ENCODE measurements around the gene CHCHD4. TPM values are rescaled to one million over a fixed set of nuclear protein-coding genes. Genes with fewer than 3 reads are reported as not detected.

Gene CHCHD4
- total and polyA plus RNA-seq, 2 of the 13 experiments (the other 11 are each of a cell fraction or from before 2014, with no cell fraction given): 15.8 to 24.1 TPM

DNA sequence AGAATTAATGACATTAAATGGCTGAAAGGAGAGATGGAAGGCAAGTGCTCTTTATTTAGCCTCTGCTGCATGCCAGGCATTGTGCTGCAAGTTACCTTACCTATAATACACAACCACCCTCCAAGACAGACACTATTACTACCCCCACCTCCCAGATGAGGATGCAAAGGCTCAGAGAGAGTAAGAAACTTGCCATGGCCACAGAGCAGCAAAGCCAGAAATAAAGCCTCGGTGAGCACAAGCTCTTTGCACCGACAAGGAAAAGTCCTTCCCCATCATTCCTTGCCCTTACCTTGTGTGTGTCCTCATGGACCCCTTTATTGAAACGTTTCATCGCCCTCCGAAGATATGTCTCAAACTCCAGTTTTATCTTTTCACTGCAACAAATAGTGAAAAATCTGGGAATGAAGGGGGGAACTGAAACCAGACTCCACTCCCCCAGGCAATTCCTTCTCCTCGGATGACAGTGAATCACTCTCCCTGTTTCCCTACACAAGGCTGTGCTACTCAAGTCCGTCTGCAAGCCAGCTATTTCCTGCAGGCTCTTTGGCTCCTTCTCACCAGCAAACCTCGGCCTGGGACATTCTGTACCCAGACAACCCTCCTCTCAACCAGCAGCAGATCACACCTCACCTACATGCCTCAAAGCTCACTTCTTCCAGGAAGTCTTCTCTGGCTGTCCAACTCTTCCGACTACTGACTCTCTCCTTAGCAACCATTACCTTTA lies 42.4 kb upstream of the CHCHD4 start:
- Histone ChIP-seq H3K27me3 (ENCODE audit: control insufficient read depth in 1 of 2, insufficient read depth in 2 of 2, low read length in 2 of 2) (no peaks in the 10 kb centered on the region), H3K79me2 (ENCODE audit: insufficient read depth, low read length) (no peaks in the 10 kb centered on the region), H3K36me3 (replicated peaks in 1 of 2; ENCODE audit: control insufficient read depth in 1 of 2, insufficient read depth in 2 of 2, low read length in 2 of 2) (peaks cover 18 to 98% of the 10 kb centered on the region in 2 experiments), H3K27ac (ENCODE audit: extremely low read length, insufficient read depth, low read length) (no peak overlapping the region), H3K4me1 (ENCODE audit: insufficient read depth, low read length) (no peaks in the 10 kb centered on the region), H2AFZ (ENCODE audit: low read length) (no peak overlapping the region), H3K9ac (ENCODE audit: insufficient read depth, low read depth, low read length) (no peak overlapping the region), H3K9me3 (ENCODE audit: low read length) (peaks cover 2% of the 10 kb centered on the region; the same call in 1 of the 2 replicates), H4K20me1 (ENCODE audit: insufficient read depth, low read length) (no peaks in the 10 kb centered on the region), H3K4me2 (ENCODE audit: low read depth, low read length) (no peak overlapping the region), H3K4me3 (replicated peaks in 1 of 3; ENCODE audit: insufficient read depth in 1 of 3, low read depth in 2 of 3, low read length in 3 of 3) (no peak overlapping the region)
- TF ChIP-seq TEAD2 (CRISPR knock-in tag; IDR thresholded peaks at IDR 0.05) (no peak), ZNF737 (CRISPR knock-in tag; IDR thresholded peaks at IDR 0.05; ENCODE audit: borderline replicate concordance) (no peak), TMF1 (CRISPR knock-in tag; IDR thresholded peaks at IDR 0.05; ENCODE audit: low read depth) (no peak), REPIN1 (CRISPR knock-in tag; IDR thresholded peaks at IDR 0.05; ENCODE audit: borderline replicate concordance, low read depth) (no peak), ZNF33B (CRISPR knock-in tag; IDR thresholded peaks at IDR 0.05) (no peak), FOXA1 (IDR thresholded peaks at IDR 0.05) (no peak), FOXA1 (CRISPR knock-in tag; IDR thresholded peaks at IDR 0.05) (no peak), ZNF549 (CRISPR knock-in tag; IDR thresholded peaks at IDR 0.05) (no peak)
- TF ChIP-seq, protein P1, sequence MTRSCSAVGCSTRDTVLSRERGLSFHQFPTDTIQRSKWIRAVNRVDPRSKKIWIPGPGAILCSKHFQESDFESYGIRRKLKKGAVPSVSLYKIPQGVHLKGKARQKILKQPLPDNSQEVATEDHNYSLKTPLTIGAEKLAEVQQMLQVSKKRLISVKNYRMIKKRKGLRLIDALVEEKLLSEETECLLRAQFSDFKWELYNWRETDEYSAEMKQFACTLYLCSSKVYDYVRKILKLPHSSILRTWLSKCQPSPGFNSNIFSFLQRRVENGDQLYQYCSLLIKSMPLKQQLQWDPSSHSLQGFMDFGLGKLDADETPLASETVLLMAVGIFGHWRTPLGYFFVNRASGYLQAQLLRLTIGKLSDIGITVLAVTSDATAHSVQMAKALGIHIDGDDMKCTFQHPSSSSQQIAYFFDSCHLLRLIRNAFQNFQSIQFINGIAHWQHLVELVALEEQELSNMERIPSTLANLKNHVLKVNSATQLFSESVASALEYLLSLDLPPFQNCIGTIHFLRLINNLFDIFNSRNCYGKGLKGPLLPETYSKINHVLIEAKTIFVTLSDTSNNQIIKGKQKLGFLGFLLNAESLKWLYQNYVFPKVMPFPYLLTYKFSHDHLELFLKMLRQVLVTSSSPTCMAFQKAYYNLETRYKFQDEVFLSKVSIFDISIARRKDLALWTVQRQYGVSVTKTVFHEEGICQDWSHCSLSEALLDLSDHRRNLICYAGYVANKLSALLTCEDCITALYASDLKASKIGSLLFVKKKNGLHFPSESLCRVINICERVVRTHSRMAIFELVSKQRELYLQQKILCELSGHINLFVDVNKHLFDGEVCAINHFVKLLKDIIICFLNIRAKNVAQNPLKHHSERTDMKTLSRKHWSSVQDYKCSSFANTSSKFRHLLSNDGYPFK (CRISPR knock-in tag; IDR thresholded peaks at IDR 0.05; ENCODE audit: borderline replicate concordance): no peak
- TF ChIP-seq, protein P2, sequence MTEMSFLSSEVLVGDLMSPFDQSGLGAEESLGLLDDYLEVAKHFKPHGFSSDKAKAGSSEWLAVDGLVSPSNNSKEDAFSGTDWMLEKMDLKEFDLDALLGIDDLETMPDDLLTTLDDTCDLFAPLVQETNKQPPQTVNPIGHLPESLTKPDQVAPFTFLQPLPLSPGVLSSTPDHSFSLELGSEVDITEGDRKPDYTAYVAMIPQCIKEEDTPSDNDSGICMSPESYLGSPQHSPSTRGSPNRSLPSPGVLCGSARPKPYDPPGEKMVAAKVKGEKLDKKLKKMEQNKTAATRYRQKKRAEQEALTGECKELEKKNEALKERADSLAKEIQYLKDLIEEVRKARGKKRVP (CRISPR knock-in tag; IDR thresholded peaks at IDR 0.05): no peak
- TF ChIP-seq, protein P3, sequence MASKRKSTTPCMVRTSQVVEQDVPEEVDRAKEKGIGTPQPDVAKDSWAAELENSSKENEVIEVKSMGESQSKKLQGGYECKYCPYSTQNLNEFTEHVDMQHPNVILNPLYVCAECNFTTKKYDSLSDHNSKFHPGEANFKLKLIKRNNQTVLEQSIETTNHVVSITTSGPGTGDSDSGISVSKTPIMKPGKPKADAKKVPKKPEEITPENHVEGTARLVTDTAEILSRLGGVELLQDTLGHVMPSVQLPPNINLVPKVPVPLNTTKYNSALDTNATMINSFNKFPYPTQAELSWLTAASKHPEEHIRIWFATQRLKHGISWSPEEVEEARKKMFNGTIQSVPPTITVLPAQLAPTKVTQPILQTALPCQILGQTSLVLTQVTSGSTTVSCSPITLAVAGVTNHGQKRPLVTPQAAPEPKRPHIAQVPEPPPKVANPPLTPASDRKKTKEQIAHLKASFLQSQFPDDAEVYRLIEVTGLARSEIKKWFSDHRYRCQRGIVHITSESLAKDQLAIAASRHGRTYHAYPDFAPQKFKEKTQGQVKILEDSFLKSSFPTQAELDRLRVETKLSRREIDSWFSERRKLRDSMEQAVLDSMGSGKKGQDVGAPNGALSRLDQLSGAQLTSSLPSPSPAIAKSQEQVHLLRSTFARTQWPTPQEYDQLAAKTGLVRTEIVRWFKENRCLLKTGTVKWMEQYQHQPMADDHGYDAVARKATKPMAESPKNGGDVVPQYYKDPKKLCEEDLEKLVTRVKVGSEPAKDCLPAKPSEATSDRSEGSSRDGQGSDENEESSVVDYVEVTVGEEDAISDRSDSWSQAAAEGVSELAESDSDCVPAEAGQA (IDR thresholded peaks at IDR 0.05; ENCODE audit: low read depth): no peak
- TF ChIP-seq, protein P3 (CRISPR knock-in tag; IDR thresholded peaks at IDR 0.05; ENCODE audit: borderline replicate concordance): no peak
- 95% methylated on average over 9 of the region's 9 CpGs for WGBS (ENCODE audit: low lambda C conversion rate)
- BruUV-seq (replicated peaks): no TSS peak
- no peak for DNase-seq (ENCODE audit: low spot score)
- ChIA-PET CTCF (ENCODE audit: low intra/inter-chr PET ratio, low total read pairs) (no interaction called here), POLR2A (interaction anchor here (2.5 kb wide), 1 partner anchor 11 kb away, joined by 8 read pairs; the partner anchor contains the start of genes LSM3 and XPC)
- intact Hi-C loops (cut with micrococcal nuclease; ENCODE audit: unreplicated experiment) (no loop called here), in situ Hi-C loops (cut with HindIII; ENCODE audit: extremely low pct_ligation_motif_present, low pct_unique_long_range_greater_than_20kb) (no loop called here)
- no peak for FAIRE-seq
- ATAC-seq: no peak
